H54 (cell line): Measurements from ENCODE around the gene TSPO.

ENCODE experiments used
- DNase-seq: peaks from one replicate; pipeline ENCODE4 v3.0.0; 2011; ENCODE audit warnings: low spot score, mixed read lengths; ENCODE audit not compliant: insufficient read length
- FAIRE-seq: peaks from 3 replicates; lab custom pipeline; 2011; peaks lifted over from hg19 to GRCh38; lab: Jason Lieb, UNC
- POLR2A ChIP-seq: IDR thresholded peaks from 2 replicates; pipeline ENCODE4 v1.6.1; 2011; ENCODE audit warnings: low read depth, mild to moderate bottlenecking, low read length

Gene TSPO

DNA sequence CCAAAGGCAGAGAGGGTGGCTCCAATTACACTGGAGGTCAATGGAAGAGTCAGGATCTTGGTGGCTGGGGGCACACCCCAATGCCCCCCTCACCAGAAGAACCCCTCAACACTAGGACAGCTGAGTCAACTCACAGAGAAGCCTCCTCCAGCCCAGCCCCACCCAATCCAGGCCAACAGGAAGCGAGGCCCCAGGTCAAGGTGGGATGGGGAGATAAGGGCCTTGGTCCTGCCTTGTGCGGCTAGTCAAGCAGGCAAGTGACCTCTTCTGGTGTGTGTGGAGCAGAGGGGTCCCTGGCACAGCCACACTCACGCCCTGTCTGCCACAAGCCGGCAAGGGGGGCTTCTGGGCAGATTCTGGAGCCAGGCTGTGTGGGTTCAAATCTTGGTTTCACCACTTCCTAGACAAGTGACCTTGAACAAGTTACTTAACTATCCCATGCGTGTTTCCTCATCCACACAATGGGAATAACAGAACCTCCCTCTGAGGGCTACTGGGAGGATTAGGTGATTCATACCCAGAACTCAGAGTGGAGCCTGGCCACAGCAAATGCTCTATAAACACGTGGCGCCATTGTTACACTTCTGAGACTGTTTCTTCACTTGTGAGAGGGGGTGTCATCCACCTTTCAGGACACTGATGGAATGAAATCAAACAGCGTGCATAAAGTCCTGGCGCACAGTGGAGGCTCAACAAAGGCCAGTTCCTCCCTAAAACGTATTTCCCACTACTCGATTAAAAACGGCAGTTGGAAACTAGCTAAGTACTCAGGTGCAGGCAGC lies 32.3 kb downstream of the TSPO start:
- FAIRE-seq (no peak), DNase-seq (no peak)
- TF ChIP-seq POLR2A: no peak

DNA sequence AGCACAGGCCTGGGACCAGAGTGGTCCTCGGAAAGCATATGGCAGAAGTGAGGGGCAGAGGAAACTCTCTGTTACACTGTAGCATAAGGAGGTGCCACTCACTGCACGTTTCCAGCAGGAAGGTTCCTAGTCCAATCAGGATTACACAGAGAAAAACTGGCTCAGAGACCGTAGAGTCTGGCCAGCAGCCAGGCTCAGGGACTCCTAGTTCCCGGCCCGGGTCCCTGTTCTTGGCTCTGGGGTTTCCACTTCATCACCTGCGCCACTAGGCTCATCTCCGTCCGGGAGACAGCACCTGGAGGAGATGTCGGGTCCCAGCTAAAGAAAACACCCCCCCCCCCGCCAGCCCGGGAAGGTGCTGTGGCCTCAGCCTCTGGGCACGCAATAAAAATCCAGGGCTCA lies 34.5 kb downstream of the TSPO start:
- TF ChIP-seq POLR2A: no peak
- DNase-seq (no peak), FAIRE-seq (no peak)

GRCh38 chr22:43186272-43187170 lies 35.2 kb downstream of the TSPO start, which contains the start of gene TTLL12:
TTLL12 (minus strand) TSS chr22:43187134; CDS start chr22:43187069, 65 bp downstream.
- DNase-seq (no peak), FAIRE-seq (no peak)
- peak; percentile 73 for TF ChIP-seq POLR2A

DNA sequence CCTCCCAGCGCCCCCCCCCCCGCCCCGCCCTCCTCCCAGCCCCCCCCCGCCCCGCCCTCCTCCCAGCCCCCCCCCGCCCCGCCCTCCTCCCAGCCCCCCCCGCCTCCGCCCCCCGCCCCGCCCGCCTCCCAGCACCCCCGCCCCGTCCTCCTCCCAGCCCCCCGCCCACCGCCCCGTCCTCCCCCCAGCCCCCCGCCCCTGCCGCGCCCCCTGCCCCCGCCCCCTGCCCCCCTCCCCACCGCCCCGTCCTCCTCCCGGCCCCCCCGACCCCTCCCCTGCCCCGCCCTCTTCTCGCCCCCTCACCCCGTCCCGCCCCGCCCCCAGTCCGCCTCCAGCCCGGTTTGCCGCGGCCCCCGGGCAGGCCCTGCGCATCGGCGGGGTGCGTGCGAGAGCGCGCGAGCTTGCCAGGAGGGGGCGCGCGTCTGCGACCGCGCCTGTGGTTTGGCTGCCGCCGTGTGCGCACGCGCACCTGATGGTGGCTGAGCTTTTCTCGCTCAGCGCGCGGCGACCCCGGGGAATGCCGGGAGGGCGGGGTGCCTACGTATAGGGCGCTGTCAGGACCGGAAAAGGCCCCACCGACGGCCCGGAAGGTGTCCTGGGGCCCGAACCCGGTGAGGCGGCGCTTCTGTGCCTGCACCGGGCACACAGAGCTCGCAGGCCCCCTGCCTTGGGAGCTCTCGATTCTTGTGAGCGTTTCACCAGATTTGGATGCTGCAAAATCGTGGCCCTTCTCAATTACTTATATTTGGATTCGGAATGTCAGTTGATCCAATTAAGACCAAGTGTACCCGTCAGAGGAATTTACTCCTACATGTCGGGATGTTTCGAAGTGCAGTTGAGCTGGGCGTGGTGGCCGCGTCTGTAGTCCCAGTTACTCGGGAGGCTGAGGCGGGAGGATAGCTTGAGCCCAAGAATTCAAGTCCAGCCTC lies 36.1 kb downstream of the TSPO start:
- FAIRE-seq (peak; percentile 38), DNase-seq (peak; percentile 91)
- peak; percentile 69 for TF ChIP-seq POLR2A

GRCh38 chr22:43188829-43189545 lies 37.6 kb downstream of the TSPO start:
- FAIRE-seq: no peak
- TF ChIP-seq POLR2A: no peak
- no peak for DNase-seq

- no peak for DNase-seq
- no peak for FAIRE-seq
- TF ChIP-seq POLR2A: no peak
Measured at GRCh38 chr22:43191831-43192230, 40.5 kb downstream of the TSPO start.

- FAIRE-seq: no peak
- TF ChIP-seq POLR2A: no peak
- DNase-seq: no peak
Measured at GRCh38 chr22:43197271-43197941, 46.0 kb downstream of the TSPO start.

DNA sequence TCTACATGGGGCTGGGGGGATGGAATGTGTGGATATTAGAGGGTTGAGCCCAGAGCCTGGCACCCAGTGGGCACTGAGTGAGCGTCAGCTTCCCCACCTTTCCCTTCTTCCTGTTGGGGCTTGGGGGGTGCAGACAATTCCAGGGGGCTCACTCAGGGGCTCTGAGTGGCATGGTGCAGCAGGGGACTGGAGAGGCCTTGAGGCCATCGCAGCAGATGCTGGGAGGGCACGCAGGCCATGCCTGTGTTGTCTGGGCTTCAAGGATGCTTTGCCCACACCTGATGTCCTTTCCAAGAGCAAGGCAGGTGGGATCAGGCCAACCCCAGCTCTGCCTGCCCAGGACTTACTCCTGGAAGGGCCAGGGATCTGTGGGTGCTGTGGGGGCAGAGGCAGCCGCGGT lies 46.8 kb downstream of the TSPO start:
- no peak for TF ChIP-seq POLR2A
- DNase-seq (no peak), FAIRE-seq (no peak)

GRCh38 chr22:43198936-43199335 lies 47.6 kb downstream of the TSPO start:
- no peak for FAIRE-seq
- TF ChIP-seq POLR2A: no peak
- no peak for DNase-seq

DNA sequence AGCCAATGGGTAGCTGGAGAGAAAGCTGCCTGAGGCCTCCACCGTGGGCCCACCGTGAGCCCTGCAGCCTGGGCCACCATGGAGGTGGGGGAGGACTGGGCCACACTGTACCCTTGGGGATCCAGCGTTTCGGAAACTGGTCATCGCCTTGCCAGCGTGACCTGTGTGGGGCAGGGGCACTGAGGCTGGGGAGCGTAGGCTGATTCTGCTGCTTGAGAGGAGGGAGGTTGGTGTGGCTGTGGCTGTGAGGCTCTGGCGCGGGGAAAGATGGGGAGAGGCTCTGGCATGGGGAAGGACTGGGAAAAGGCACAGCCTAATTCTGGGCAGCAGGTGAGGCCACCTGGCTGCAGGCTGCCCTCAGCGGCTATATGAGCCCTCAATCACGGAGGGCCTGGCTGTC lies 48.2 kb downstream of the TSPO start:
- no peak for TF ChIP-seq POLR2A
- DNase-seq (no peak), FAIRE-seq (no peak)

DNA sequence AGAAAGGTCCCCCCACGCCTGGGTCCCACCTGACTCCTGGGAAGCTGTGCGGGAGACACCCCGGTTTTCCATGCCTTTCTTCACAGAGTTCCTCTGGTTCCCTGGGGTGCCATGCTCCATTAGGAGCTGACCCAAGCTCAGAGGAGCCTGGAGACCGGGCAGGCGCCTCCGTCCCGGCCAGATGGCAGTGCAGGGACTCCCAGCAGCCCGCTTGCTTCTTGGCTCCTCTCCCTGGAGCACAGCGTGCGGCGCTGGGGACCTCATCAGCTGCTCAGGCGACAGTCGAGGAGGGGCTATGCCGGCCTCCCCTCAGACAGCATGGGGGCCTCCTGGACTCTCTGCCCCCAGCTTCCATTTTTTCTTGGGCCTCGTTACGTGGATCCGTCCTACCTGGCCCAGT lies 48.7 kb downstream of the TSPO start:
- no peak for TF ChIP-seq POLR2A
- DNase-seq (no peak), FAIRE-seq (no peak)

GRCh38 chr22:43200555-43200954 lies 49.2 kb downstream of the TSPO start:
- DNase-seq (no peak), FAIRE-seq (no peak)
- no peak for TF ChIP-seq POLR2A
